B cell (primary cell): ENCODE measurements around the gene NDUFA1. TPM values are rescaled to one million over a fixed set of nuclear protein-coding genes. Genes with fewer than 3 reads are reported as not detected.

Source experiments
- ATAC-seq: fragments of 200-7000 bp; cut with Tn5 transposase; one replicate; pipeline ENCODE4 v1.10.0; 2021; ENCODE audit warnings: low read depth, mild to moderate bottlenecking, moderate number of reproducible peaks, moderate library complexity
- CTCF ChIA-PET: fragments of 350-600 bp; sonication (Branson Sonifier 250); formaldehyde crosslinking; loops from one replicate; lab custom pipeline; 2021; ENCODE audit warnings: antibody characterized with exemption, inconsistent platforms; lab: Charles Lee
- POLR2A ChIA-PET: fragments of 350-600 bp; sonication (Branson Sonifier 250); formaldehyde crosslinking; loops from one replicate; lab custom pipeline; 2021; ENCODE audit warnings: antibody characterized with exemption; lab: Charles Lee
- DNase-seq: peaks from one replicate; pipeline ENCODE4 v3.0.0; 2013
- H2AFZ ChIP-seq: 2 replicates; pipeline ENCODE4 v1.6.1; 2012; ENCODE audit warnings: mild to moderate bottlenecking, low read depth, low read length; ENCODE audit not compliant: insufficient read depth, poor library complexity, severe bottlenecking
- H3K27ac ChIP-seq, 2 donors: 1 replicate in 1 of 2; 2 replicates in 1 of 2; pipeline ENCODE4 v1.5.1; 2012 to 2013; ENCODE audit warnings: low read length in 2 of 2, mild to moderate bottlenecking in 2 of 2, moderate library complexity in 1 of 2
- H3K27me3 ChIP-seq, 4 experiments: fragments of 200-600 bp in 1 of 4; sonication (generic) in 1 of 4; replicated peaks in 1 of 4; 1 replicate in 2 of 4; 2 replicates in 2 of 4; pipeline versions ENCODE4 v1.6.1 to v1.7.0; 2013 to 2016; ENCODE audit warnings: low read length in 3 of 4, mild to moderate bottlenecking in 2 of 4, mixed read lengths in 1 of 4, moderate library complexity in 1 of 4; ENCODE audit not compliant: insufficient read depth in 4 of 4, control insufficient read depth in 3 of 4; ENCODE audit errors: control extremely low read depth in 1 of 4
- H3K36me3 ChIP-seq, 2 experiments: replicated peaks in 1 of 2; 1 replicate in 1 of 2; 2 replicates in 1 of 2; pipeline versions ENCODE4 v1.6.1 to v1.7.1; 2013; ENCODE audit warnings: low read length in 1 of 2; ENCODE audit not compliant: insufficient read depth in 2 of 2, control insufficient read depth in 1 of 2; ENCODE audit errors: control extremely low read depth in 1 of 2, extremely low read depth in 1 of 2
- H3K4me1 ChIP-seq, 2 donors: fragments of 200-600 bp in 1 of 2; sonication (generic) in 1 of 2; 1 replicate in 1 of 2; 2 replicates in 1 of 2; pipeline versions ENCODE4 v1.5.1 to v1.6.1; 2013 to 2017; ENCODE audit warnings: low read length in 2 of 2; ENCODE audit not compliant: control insufficient read depth in 2 of 2, insufficient read depth in 2 of 2
- H3K4me2 ChIP-seq: replicated peaks from 2 replicates; pipeline ENCODE3; 2012; ENCODE audit warnings: mild to moderate bottlenecking, low read depth, low read length; ENCODE audit not compliant: poor library complexity, severe bottlenecking
- H3K4me3 ChIP-seq, 5 experiments: fragments of 200-600 bp in 1 of 5; sonication (generic) in 1 of 5; 1 replicate in 3 of 5; 2 replicates in 2 of 5; pipeline versions ENCODE4 v1.5.1 to v1.7.0; 2011 to 2016; ENCODE audit warnings: low read length in 4 of 5, mild to moderate bottlenecking in 4 of 5, low read depth in 2 of 5, control low read depth in 1 of 5, moderate library complexity in 1 of 5; ENCODE audit not compliant: insufficient read depth in 1 of 5; ENCODE audit errors: control extremely low read depth in 1 of 5, extremely low read depth in 1 of 5
- H3K79me2 ChIP-seq: fragments of 200-600 bp; sonication (generic); one replicate; pipeline ENCODE4 v1.6.0; 2016; ENCODE audit warnings: low read length; ENCODE audit not compliant: control insufficient read depth, insufficient read depth
- H3K9ac ChIP-seq: fragments of 200-600 bp; sonication (generic); 2 replicates; pipeline ENCODE4 v1.6.1; 2017; ENCODE audit warnings: mild to moderate bottlenecking, low read length, moderate library complexity
- H3K9me3 ChIP-seq, 3 donors: one replicate each; pipeline versions ENCODE4 v1.6.1 to v1.7.1; 2013; ENCODE audit warnings: low read length in 2 of 3; ENCODE audit not compliant: control insufficient read depth in 2 of 3, insufficient read depth in 1 of 3; ENCODE audit errors: control extremely low read depth in 1 of 3
- H4K20me1 ChIP-seq: 2 replicates; pipeline ENCODE4 v1.6.0; 2012; ENCODE audit warnings: mild to moderate bottlenecking, low read length; ENCODE audit not compliant: insufficient read depth, control insufficient read depth, poor library complexity, severe bottlenecking
- H3K27ac Mint-ChIP-seq: one replicate; pipeline ENCODE4 v1.8.0; 2021; ENCODE audit warnings: mixed read lengths
- H3K27me3 Mint-ChIP-seq: one replicate; pipeline ENCODE4 v1.8.0; 2021; ENCODE audit warnings: mixed read lengths
- H3K4me1 Mint-ChIP-seq: one replicate; pipeline ENCODE4 v1.8.0; 2021; ENCODE audit warnings: mixed read lengths
- H3K4me3 Mint-ChIP-seq: one replicate; pipeline ENCODE4 v1.8.0; 2021; ENCODE audit warnings: mixed read lengths
- H3K9me3 Mint-ChIP-seq: one replicate; pipeline ENCODE4 v1.8.0; 2022; ENCODE audit warnings: mixed read lengths; ENCODE audit not compliant: insufficient read depth
- CTCF ChIP-seq: fragments of 200-600 bp; IDR thresholded peaks from one replicate; pipeline ENCODE4 v1.8.0; 2022; ENCODE audit warnings: antibody characterized with exemption, mild to moderate bottlenecking
- EZH2 ChIP-seq: IDR thresholded peaks from 2 replicates; pipeline ENCODE4 v1.6.1; 2012; ENCODE audit warnings: borderline replicate concordance, low read depth, mild to moderate bottlenecking, moderate library complexity, low read length; ENCODE audit not compliant: insufficient read depth, poor library complexity, severe bottlenecking
- WGBS: methylation state at CpG from one replicate; pipeline ENCODE4 v1.1.5; 2013; ENCODE audit warnings: missing lambda C conversion rate; ENCODE audit not compliant: insufficient coverage; 5-methylcytosine and 5-hydroxymethylcytosine counted together
- intact Hi-C: fragments of 100-400 bp; cut with micrococcal nuclease; formaldehyde crosslinking; loops from one replicate; pipeline ENCODE4 v1.10.0; 2022
- polyA plus RNA-seq: library from polyadenylated mRNA; depleted of rRNA; stranded (reverse); fragments of >200 nt; gene quantifications from 2 replicates; pipeline ENCODE4 v1.2.3, GENCODE V29; 2012
- total RNA-seq, 2 donors: library from RNA; stranded (reverse); fragments of 120-200 nt in 1 of 2; gene quantifications; 1 replicate in 1 of 2; 2 replicates in 1 of 2; pipeline versions ENCODE4 v1.2.3 to v1.2.4, GENCODE V29; 2013 to 2022

NDUFA1 gene
- total and polyA plus RNA-seq, 2 donors (not counting 1 experiment from before 2014, with no cell fraction given) = 29.0 to 39.5 TPM

GRCh38 chrX:119871245-119871598, 410 bp upstream of the NDUFA1 start:
- TF ChIP-seq CTCF = no peak
- TF ChIP-seq EZH2 = no peak
- H3K27ac ChIP-seq = peak overlapping the region; percentile 91 to 94
- peaks cover 6% of the 10 kb centered on the region for H4K20me1 ChIP-seq
- H3K27ac Mint-ChIP-seq = peak overlapping the region; percentile 100
- peak overlapping the region; percentile 64 to 87 (median 79) for H3K4me3 ChIP-seq
- under 1% methylated on average over 25 of the region's 26 CpGs for WGBS
- H3K4me3 Mint-ChIP-seq = peak overlapping the region; percentile 98
- H3K4me1 Mint-ChIP-seq = peaks cover 22% of the 10 kb centered on the region
- no peaks in the 10 kb centered on the region for H3K27me3 Mint-ChIP-seq
- H2AFZ ChIP-seq = peak overlapping the region; percentile 84
- DNase-seq (no peak), ATAC-seq (peak; percentile 51)
- H3K79me2 ChIP-seq = peaks cover 27% of the 10 kb centered on the region
- H3K36me3 ChIP-seq = peaks cover 0 to 3% of the 10 kb centered on the region in 2 experiments
- peaks cover 7 to 16% of the 10 kb centered on the region in 2 donors for H3K4me1 ChIP-seq
- no peaks in the 10 kb centered on the region for H3K9me3 ChIP-seq
- H3K9ac ChIP-seq = peak overlapping the region; percentile 89
- no peaks in the 10 kb centered on the region for H3K27me3 ChIP-seq
- intact Hi-C loops = loop anchor here (1.0 to 5.0 kb wide), 6 partner anchors 18 to 404 kb away; partner anchors contain the start of genes NKAP, RPL39, SEPTIN6 and SLC25A5
- CTCF ChIA-PET = no interaction called here
- H3K4me2 ChIP-seq = peak overlapping the region; percentile 71
- H3K9me3 Mint-ChIP-seq = no peaks in the 10 kb centered on the region
- POLR2A ChIA-PET = interaction anchor here (0.6 to 2.6 kb wide), 5 partner anchors 13 to 407 kb away, joined by 3 to 13 read pairs (median 5); partner anchors contain the start of genes RPL39 and UPF3B

DNA sequence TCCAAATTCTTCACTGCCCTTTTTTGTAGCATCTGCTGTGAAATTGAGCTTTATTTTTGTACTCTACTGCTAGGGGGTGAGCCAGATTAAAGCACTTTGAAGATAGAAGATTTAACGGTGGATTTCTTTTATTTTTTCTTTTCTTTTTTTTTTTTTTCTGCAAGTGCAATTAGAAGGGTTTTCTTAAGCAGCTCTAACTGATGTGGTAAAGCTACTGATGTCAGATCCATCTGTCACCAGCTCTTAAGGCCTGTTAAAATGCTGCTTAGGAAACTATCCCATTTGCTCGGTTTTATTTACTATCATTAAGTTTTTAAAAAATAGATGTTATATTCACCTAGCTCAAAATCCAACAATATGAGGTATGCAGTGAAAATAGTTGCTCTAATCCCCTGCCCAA, 7.1 kb downstream of the NDUFA1 start:
- H3K4me2 ChIP-seq = no peak overlapping the region
- H3K4me1 Mint-ChIP-seq = peaks cover 12% of the 10 kb centered on the region
- H4K20me1 ChIP-seq = no peaks in the 10 kb centered on the region
- no peaks in the 10 kb centered on the region for H3K27me3 Mint-ChIP-seq
- no peak overlapping the region for H3K27ac ChIP-seq
- WGBS = no CpG with 5 or more reads among the region's 2 CpGs
- no peak for TF ChIP-seq EZH2
- no peak for TF ChIP-seq CTCF
- H3K79me2 ChIP-seq = no peaks in the 10 kb centered on the region
- CTCF ChIA-PET = interaction anchor here (0.7 to 1.0 kb wide), 2 partner anchors 149 to 363 kb away, joined by 3 to 5 read pairs; no protein-coding TSS in a partner anchor
- H3K27me3 ChIP-seq = no peaks in the 10 kb centered on the region
- peaks cover 0 to 5% of the 10 kb centered on the region in 2 donors for H3K4me1 ChIP-seq
- H3K9ac ChIP-seq = no peak overlapping the region
- no peak overlapping the region for H3K27ac Mint-ChIP-seq
- intact Hi-C loops = no loop called here
- no peak overlapping the region for H2AFZ ChIP-seq
- POLR2A ChIA-PET = interaction anchor here (0.5 kb wide), 1 partner anchor 275 kb away, joined by 6 read pairs; no protein-coding TSS in a partner anchor
- H3K9me3 ChIP-seq = no peaks in the 10 kb centered on the region
- H3K4me3 Mint-ChIP-seq = no peak overlapping the region
- ATAC-seq (no peak), DNase-seq (no peak)
- H3K36me3 ChIP-seq = peaks cover 0 to 8% of the 10 kb centered on the region in 2 experiments
- H3K4me3 ChIP-seq = no peak overlapping the region
- H3K9me3 Mint-ChIP-seq = no peaks in the 10 kb centered on the region
